ENCODE data around the gene RBM12. TPM values are rescaled to one million over a fixed set of nuclear protein-coding genes. Genes with fewer than 3 reads are reported as not detected.

RBM12 gene
- total and polyA plus RNA-seq, 4 donors, result 9.5 to 75.0 (median 39.4) TPM

- no peaks in the 10 kb centered on the region for H3K27me3 ChIP-seq (ENCODE audit: control insufficient read depth in 3 of 3, insufficient read depth in 3 of 3, low read length in 2 of 3)
- H3K27ac ChIP-seq (ENCODE audit: low read depth in 1 of 2, low read length in 1 of 2), result no peak overlapping the region
- WGBS, 2 donors, result 78 to 90% methylated on average over 6 of the region's 6 CpGs
- no peak overlapping the region for H3K9ac ChIP-seq (ENCODE audit: insufficient read depth in 1 of 2, low read length in 2 of 2)
- H3K36me3 ChIP-seq (ENCODE audit: control insufficient read depth in 4 of 4, insufficient read depth in 4 of 4, low read length in 4 of 4), result peaks cover 20 to 72% (median 42%) of the 10 kb centered on the region in 4 donors
- no peak for TF ChIP-seq CTCF (IDR thresholded peaks at IDR 0.05; ENCODE audit: control extremely low read depth, extremely low read depth)
- H3K9me3 ChIP-seq (ENCODE audit: control insufficient read depth in 4 of 4, insufficient read depth in 3 of 4, low read length in 3 of 4), result peaks cover 0 to 1% (median 0%) of the 10 kb centered on the region in 4 donors
- H3K4me3 ChIP-seq, result no peak overlapping the region
- ATAC-seq (ENCODE audit: insufficient read depth, low FRiP score) (no peak), DNase-seq (no peak)
- peaks cover 0 to 4% (median 0%) of the 10 kb centered on the region in 5 donors for H3K4me1 ChIP-seq (ENCODE audit: control insufficient read depth in 5 of 5, insufficient read depth in 5 of 5, low read length in 5 of 5)
These were observed 47.0 kb upstream of the RBM12 start for GRCh38 chr20:35711588-35712209.

- H3K27ac ChIP-seq (ENCODE audit: low read depth in 1 of 2, low read length in 1 of 2), result no peak overlapping the region
- WGBS, 2 donors, result 78 to 86% methylated on average over 6 of the region's 6 CpGs
- no peaks in the 10 kb centered on the region for H3K27me3 ChIP-seq (ENCODE audit: control insufficient read depth in 3 of 3, insufficient read depth in 3 of 3, low read length in 2 of 3)
- TF ChIP-seq CTCF (IDR thresholded peaks at IDR 0.05; ENCODE audit: control extremely low read depth, extremely low read depth), result no peak
- H3K4me3 ChIP-seq, result no peak overlapping the region
- ATAC-seq (ENCODE audit: insufficient read depth, low FRiP score) (no peak), DNase-seq (no peak)
- H3K4me1 ChIP-seq (ENCODE audit: control insufficient read depth in 5 of 5, insufficient read depth in 5 of 5, low read length in 5 of 5), result peaks cover 0 to 4% (median 0%) of the 10 kb centered on the region in 5 donors
- H3K9ac ChIP-seq (ENCODE audit: insufficient read depth in 1 of 2, low read length in 2 of 2), result no peak overlapping the region
- H3K9me3 ChIP-seq (ENCODE audit: control insufficient read depth in 4 of 4, insufficient read depth in 3 of 4, low read length in 3 of 4), result peaks cover 0 to 1% (median 0%) of the 10 kb centered on the region in 4 donors
- peaks cover 20 to 72% (median 42%) of the 10 kb centered on the region in 4 donors for H3K36me3 ChIP-seq (ENCODE audit: control insufficient read depth in 4 of 4, insufficient read depth in 4 of 4, low read length in 4 of 4)
These were observed 46.3 kb upstream of the RBM12 start for GRCh38 chr20:35710884-35711587.

- Histone ChIP-seq H3K27ac (ENCODE audit: low read depth in 1 of 2, low read length in 1 of 2) (no peak overlapping the region), H3K36me3 (ENCODE audit: control insufficient read depth in 4 of 4, insufficient read depth in 4 of 4, low read length in 4 of 4) (peaks cover 24 to 74% (median 41%) of the 10 kb centered on the region in 4 donors), H3K4me3 (no peak overlapping the region), H3K9ac (ENCODE audit: insufficient read depth in 1 of 2, low read length in 2 of 2) (no peak overlapping the region), H3K4me1 (ENCODE audit: control insufficient read depth in 5 of 5, insufficient read depth in 5 of 5, low read length in 5 of 5) (peaks cover 0 to 4% (median 0%) of the 10 kb centered on the region in 5 donors), H3K27me3 (ENCODE audit: control insufficient read depth in 3 of 3, insufficient read depth in 3 of 3, low read length in 2 of 3) (no peaks in the 10 kb centered on the region), H3K9me3 (ENCODE audit: control insufficient read depth in 4 of 4, insufficient read depth in 3 of 4, low read length in 3 of 4) (peaks cover 0 to 1% (median 0%) of the 10 kb centered on the region in 4 donors)
- ATAC-seq (ENCODE audit: insufficient read depth, low FRiP score) (no peak), DNase-seq (no peak)
- TF ChIP-seq CTCF (IDR thresholded peaks at IDR 0.05; ENCODE audit: control extremely low read depth, extremely low read depth), result no peak
These were observed 45.3 kb upstream of the RBM12 start for GRCh38 chr20:35710039-35710438.

Measured in lung (tissue), 12 donors.